Ovary (tissue), 3 donors: Measurements from ENCODE around the gene TAF15.

Source experiments
- CTCF ChIP-seq, 3 donors: fragments of 450-650 bp in 2 of 3; fragments of 200-600 bp in 1 of 3; IDR thresholded peaks; one replicate each; pipeline versions ENCODE4 v1.5.1 to v1.8.0; 2016 to 2022; ENCODE audit warnings: antibody characterized with exemption in 3 of 3, mild to moderate bottlenecking in 1 of 3
- POLR2A ChIP-seq: fragments of 450-650 bp; IDR thresholded peaks from one replicate; pipeline ENCODE4 v1.6.1; 2017; ENCODE audit warnings: antibody characterized with exemption, mild to moderate bottlenecking, moderate library complexity
- donor health status: DM: no; HTN: no; CAD: no.

GRCh38 chr17:35847633-35848373 is 38.5 kb downstream of the TAF15 start:
- no peak for TF ChIP-seq CTCF (IDR thresholded peaks at IDR 0.05)
- no peak for TF ChIP-seq POLR2A
